GM19438 (cell line): ENCODE data around the gene ATP2C2.

ENCODE experiments used
- ATAC-seq: cut with Tn5 transposase; IDR thresholded peaks from one replicate; pipeline ENCODE4 v1.9.1; 2021; ENCODE audit warnings: low read depth; ENCODE audit not compliant: unreplicated experiment

Gene ATP2C2

GRCh38 chr16:84362471-84362941 lies 5.8 kb upstream of the ATP2C2 start:
- ATAC-seq: no peak

DNA sequence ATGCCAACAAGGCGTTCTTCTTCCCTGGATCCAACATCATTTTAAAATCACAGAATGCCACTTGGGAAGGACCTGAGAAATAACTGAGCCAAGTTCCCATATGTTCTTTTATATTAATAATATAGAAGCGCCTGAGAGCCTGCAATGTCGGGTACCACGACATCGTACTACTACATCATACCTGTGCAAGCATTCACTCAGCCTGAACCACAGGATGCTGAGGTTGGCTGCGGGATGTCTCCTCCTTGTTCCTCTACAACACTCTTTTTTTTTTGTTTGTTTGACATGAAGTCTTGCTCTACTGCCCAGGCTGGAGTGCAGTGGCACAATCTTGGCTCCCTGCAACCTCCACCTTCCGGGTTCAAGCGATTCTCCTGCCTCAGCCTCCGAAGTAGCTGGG lies 2.1 kb upstream of the ATP2C2 start:
- ATAC-seq: no peak

DNA sequence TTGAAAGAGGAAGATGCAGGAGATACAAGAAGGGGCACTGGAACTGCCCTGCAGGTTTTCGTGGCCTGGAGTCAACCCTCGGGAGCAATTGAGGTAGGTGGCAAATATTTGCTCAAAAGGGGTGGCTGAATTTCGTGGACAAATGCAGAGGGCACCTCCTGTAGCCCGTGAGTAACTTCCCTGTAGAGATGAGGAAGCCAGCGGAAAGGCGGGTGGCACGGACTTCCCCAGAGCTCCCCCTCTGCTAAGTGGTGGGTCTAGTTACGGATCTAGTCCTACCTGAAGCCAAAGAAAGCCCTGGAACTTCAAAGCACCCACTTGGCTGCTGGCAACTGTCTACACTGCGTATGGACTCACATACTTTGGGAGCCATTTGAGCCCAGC lies 1.0 kb upstream of the ATP2C2 start:
- no peak for ATAC-seq

DNA sequence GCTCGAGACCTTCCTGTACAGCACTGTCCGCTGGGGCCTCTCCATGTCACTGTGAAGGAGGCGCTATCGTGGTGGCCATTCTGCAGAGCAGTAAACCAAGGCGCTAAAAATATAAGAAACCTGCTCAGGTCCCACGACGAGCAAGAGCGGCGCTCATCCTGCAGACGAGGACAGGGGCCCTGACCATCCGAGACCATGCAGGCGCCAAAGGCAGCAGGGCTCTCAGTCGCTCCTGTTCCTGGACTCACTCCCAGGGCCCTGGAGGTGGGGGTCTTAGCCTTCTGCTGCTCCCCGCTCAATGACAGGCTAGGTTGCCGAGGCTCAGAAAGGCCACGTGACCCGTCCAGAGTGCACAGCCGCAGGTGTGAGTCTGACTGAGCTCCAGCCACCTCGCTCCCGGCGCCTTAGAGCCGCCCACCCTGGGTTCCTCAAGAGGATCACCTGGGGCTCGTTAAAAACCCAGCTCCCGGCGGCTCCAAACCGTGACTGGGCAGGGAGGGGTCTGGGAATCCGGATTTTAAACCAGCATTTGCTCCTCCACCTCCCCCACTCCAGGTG lies 509 bp upstream of the ATP2C2 start:
- no peak for ATAC-seq

DNA sequence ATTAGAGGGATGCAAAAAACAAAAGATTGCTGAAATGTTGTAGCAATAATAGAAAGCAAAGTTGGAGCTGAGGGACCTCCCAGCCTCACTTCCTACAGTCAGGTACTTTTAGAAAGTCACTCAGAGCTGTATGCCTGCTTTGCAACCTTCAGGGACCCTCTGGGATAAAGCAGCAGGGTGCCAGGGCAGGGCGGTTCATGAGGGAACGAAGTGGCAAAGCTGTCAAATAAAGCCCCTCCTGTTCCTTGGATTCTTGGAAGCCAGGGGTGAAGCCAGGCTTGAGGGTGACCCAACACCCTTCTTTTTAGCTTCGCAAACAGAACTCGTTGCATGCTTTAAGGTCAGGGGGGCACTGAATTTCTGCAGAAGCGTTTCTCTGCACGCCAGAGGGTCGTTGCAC lies 767 bp downstream of the ATP2C2 start:
- no peak for ATAC-seq

GRCh38 chr16:84369938-84370627 lies 1.7 kb downstream of the ATP2C2 start:
- no peak for ATAC-seq

- no peak for ATAC-seq
Observed at GRCh38 chr16:84370723-84371552, 2.6 kb downstream of the ATP2C2 start.

DNA sequence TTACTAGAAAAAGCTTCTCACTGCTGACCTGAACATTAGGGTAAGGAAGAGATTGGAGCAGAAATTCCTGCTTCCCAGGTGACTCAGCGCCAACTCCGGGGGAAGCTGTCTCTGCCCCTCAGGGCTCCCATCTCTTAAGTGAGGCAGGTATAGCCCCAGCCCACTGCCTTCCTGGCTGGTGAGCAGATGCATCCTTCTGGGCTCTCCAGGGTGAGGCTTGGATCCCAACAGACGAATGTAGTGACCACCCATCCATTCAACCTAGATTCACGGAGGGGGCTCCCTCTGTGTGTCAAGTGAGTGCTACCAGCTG lies 3.2 kb downstream of the ATP2C2 start:
- ATAC-seq: no peak

- ATAC-seq: no peak
Observed at GRCh38 chr16:84373907-84374489, 5.7 kb downstream of the ATP2C2 start.

GRCh38 chr16:84378099-84378498 lies 9.8 kb downstream of the ATP2C2 start:
- no peak for ATAC-seq

DNA sequence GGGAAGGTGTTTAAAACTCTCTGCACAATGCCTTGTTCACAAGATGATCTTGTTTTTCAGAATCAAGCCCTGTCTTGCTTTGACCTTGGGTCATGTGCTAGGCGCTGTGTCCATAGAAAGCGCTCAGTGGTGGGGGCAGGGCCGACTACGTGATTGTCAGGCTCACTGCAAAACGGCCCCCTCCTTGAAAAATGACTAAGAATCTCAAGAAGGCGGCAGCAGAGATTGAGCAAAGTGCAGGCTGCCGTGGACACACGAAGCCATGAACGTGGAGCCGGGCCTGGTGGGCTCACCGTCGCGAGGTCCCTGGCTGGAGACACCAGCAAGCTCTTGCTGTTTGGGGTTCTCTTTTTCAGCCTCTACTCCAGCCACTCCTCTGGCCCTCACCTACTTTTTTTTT lies 10.2 kb downstream of the ATP2C2 start:
- ATAC-seq: no peak

DNA sequence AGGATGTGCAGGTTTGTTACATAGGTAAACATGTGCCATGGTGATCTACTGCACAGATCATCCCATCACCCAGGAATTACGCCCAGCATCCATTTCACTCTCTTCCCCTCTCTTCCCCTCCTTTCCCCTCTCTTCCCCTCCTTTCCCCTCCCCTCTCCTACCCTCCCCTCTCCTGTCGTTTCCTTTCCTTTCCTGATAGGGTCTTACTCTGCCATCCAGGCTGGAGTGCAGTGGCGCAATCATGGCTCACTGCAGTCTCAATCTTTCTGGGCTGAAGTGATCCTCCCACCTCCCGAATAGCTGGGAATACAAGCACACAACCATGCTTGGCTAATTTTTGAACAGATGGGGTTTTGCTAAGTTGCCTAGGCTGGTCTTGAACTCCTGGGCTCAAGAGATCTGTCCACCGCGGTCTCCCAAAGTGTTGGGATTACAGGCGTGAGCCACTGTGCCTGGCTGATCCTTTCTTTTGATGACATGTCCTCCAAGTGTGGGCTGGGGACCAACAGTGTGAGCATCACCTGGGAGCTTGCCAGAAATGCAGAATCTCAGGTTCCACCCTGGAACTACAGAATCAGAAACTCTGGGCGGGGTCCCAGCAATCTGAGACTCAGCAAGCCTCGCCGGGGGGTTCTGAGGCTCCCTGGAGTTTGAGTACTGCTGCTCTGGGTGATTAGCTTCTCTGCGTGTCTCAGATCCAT lies 10.8 kb downstream of the ATP2C2 start:
- ATAC-seq: no peak

- ATAC-seq: no peak
Observed at GRCh38 chr16:84379709-84380362, 11.5 kb downstream of the ATP2C2 start.

DNA sequence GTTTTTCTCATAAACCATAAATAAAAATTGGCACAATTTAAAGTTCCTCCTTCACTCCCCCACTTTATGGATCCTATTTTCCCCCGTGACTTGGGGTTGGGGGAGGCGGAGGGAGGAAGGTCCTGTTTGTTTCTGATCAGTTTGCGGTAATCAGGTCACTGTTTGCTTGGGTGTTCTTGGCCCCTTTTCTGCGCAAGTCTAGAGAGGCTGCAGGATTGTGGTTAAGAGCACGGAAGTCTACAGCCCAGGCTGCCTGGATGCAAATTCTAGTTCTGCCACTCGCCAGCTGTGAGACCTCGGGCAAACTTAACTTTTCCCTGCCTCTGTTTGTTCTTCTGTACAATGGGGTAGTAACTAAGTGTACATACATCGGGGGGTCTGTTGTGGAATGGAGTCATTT lies 12.1 kb downstream of the ATP2C2 start:
- ATAC-seq: no peak

DNA sequence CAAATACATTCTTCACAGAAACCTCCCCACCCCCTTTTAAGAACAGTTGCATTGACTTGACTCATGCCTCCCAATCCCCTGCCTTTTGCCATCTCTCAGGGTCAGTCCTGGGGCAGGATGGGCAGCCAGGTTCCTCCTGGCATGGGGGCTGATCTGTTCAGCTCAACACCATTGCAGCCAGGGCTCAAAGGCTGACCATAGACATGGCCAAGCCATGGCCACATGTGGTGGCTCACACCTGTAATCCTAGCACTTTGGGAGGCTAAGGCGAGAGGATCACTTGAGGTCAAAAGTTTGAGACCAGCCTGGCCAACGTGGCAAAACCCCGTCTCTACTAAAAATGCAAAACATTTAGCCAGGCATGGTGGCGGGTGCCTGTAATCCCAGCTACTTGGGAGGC lies 14.1 kb downstream of the ATP2C2 start:
- no peak for ATAC-seq

DNA sequence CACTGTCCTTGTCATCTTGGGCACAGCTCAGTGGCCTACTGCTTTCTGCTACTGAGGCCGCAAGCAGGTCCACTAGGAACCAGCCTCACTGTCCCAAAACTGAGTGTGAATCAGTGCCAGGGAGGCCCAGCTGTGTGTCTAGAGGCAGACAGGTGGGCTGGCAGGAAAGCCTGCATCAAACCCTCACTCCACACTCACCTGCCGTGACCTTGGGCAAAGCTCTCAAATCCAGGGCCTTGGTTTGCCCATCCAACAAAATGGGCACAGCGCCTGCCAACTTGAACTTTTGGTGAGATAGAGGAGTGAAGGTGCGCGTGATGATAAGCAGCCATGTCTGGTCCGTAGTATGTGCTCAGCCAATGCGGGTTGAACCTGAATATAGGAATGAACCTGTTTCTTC lies 14.8 kb downstream of the ATP2C2 start:
- ATAC-seq: no peak

GRCh38 chr16:84386047-84386446 lies 17.7 kb downstream of the ATP2C2 start:
- no peak for ATAC-seq

- ATAC-seq: no peak
Observed at GRCh38 chr16:84387021-84387420, 18.7 kb downstream of the ATP2C2 start.

DNA sequence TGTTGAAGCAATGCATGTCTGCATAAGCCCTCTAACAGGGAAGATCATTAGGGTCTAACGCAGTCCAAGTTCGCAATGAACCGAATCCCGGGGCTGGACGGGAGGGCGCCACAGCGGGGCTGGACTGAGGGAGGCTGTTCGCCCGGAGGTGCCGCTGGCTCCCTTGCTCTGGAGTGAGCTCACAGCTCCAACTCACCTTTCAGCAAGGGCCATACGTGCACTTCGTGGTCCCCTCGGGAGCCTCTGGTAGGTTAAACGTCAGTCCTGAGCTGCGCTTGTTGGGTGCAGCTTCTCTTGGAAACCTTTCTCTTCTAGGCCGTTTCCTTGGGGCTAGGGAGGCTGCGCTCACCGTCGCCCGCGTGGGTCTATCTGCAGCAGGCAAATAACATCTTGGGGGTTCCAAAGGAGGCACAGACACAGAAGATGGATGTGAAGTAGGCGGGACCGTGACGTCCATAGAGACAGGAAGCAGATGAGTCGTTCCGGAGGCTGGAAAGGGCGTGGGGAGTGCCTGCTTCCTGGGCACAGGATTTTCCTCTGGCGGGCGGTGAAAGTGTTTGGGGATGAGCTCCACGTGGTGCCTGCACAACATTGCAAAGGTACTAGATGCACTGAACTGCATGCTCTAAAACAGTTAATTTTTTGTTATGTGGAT lies 21.9 kb downstream of the ATP2C2 start:
- no peak for ATAC-seq
